Renal cortex interstitium (tissue), 11 donors: ENCODE results near the gene NAA15. TPM values are rescaled to one million over a fixed set of nuclear protein-coding genes. Genes with fewer than 3 reads are reported as not detected.
"Not testable (repeated sequence)": the region's sequence is repeated elsewhere in the genome, so short reads cannot be mapped to it uniquely, and the experiment has no call there.

Source experiments
- DNase-seq, 11 donors: peaks; one replicate each; pipeline ENCODE4 v3.0.0-alpha.2; 2013; ENCODE audit warnings: low read depth in 9 of 11, low spot score in 4 of 11; ENCODE audit errors: extremely low read depth in 1 of 11
- polyA plus RNA-seq, 3 donors: library from polyadenylated mRNA; unstranded; fragments of 120-200 nt; gene quantifications; one replicate each; pipeline ENCODE4 v1.2.1, GENCODE V29; 2013; ENCODE audit not compliant: insufficient read length in 3 of 3

Gene NAA15
- polyA plus RNA-seq, 3 donors: 32.9 to 37.9 (median 34.5) TPM

DNA sequence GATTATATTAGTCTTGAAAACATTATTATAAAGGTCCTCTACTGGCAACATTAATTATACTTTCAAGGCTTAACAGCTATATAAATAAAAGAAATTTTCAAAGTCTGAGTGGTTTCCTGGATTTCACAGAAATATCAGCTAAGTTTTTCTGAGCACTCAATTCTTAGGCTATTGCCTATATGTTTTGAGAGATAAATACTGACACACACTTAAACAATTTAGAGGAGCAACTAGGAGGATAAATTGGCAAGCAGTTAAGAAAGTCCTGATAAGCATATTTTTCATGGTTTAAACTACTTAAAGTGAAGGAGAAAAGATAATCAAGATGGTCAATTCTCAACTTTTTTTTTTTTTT is 18.6 kb upstream of the NAA15 start:
- DNase-seq: no peak

DNA sequence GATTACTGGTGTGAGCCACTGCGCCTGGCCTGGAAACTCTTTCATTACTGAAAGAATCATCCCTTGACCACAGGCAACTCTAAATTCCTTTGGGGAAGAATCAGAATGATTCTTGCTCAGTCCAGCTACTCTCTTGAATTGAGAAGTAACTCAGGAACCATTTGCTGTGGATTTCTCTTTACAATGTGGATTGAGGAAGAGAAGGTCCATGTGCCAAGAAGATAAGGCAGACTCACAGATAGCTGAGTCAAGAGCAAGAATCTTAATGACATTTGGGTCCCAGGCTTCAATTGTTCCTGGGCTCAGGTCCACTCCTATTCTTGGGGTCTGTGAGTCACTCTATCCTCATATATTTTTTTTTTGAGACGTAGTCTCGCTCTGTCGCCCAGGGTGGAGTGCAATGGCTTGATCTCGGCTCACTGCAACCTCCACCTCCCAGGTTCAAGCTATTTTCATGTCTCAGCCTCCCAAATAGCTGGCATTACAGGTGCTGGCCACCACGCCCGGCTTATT is 15.1 kb upstream of the NAA15 start:
- no peak for DNase-seq

DNA sequence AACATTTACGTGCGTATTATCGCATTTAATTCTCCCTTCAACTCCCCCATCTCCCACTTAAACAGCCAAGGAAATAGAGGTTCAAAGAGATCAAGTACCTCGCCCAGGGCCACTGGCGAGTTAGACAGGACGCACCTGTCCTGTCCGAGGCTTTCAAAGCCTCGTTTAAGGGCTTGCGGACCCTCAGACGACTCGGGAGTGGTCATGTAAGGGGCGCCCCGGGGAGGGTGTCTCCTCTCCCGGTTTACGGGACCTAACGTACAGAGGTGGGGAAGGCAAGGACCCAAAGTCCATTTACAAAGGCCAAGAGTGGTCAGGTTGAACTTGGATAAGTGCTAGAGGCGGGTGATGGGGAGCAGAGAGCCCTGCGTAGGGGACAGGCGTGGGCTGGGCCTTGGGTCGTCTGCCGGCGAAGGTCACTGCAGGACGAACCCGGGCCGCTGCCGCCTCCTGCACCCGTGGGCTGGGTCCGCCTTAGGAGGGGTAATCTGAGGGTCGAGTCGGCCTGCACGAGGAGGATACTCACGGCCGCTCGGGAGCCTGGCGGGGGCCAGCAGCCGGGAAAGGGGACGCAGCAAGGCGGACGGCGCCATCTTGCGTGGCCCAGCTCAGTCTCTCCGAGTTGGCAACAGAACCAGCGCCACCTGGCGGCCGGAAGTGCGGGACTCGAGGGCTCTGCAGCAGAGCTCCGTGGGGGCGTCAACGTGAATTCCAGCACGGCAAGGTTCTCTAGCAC is 5.9 kb upstream of the NAA15 start:
- peak; percentile 86 to 97 (median 94) for DNase-seq

DNA sequence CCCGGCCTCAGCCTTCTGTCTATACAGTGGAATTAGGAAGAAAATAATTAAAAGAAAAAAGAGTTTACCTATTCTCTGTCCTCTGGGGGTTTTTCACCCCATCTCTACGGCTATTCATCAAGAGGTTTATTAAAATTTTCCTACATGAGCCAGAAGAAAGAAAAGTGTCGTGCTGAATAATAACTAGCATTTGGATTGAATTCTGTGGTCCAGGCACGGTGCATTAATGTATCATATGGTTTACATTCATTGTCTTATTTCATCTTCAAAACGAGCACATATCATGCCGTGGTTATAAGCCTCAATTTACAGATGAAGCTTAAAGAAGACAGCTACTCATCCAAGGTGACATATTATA is 5.4 kb upstream of the NAA15 start:
- DNase-seq: no peak

DNA sequence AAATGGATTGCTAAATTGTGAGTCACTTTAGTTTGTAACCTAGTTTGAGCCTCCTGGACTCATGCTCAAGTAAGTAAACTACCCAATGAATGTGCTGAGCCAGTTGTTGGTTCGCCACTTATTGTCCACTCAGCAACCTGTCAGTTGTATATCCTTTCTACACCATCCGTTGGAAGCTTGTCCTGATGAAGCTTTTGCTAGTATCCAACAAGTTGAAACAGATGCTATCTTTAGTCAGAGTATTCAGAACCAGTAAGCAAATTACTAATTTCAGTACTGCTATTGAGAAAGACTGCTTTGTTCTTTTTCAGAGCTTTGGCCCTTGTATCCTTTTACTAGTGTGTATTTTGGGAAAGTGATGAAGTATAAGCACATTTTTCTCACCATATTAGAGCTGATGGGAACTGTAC is 4.3 kb upstream of the NAA15 start:
- no peak for DNase-seq

DNA sequence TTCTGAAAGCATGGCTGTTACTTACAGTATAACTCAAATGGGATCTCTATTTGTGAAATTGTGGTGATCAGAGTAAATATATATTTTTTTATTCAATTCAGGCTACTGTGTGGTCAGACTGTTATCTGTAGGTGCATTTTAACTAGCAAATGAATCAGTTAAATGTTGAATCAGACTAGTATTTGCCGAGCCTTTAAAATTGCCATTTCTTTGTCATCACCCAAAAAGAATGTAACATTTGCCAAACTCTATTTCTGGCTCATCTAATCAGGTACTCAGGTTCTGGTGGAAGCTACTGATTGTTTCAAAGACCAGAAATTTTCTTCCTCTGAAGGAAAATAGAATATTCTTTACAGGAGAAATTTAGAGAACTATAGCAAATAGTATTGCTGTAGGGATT is 1.8 kb upstream of the NAA15 start:
- DNase-seq: no peak

DNA sequence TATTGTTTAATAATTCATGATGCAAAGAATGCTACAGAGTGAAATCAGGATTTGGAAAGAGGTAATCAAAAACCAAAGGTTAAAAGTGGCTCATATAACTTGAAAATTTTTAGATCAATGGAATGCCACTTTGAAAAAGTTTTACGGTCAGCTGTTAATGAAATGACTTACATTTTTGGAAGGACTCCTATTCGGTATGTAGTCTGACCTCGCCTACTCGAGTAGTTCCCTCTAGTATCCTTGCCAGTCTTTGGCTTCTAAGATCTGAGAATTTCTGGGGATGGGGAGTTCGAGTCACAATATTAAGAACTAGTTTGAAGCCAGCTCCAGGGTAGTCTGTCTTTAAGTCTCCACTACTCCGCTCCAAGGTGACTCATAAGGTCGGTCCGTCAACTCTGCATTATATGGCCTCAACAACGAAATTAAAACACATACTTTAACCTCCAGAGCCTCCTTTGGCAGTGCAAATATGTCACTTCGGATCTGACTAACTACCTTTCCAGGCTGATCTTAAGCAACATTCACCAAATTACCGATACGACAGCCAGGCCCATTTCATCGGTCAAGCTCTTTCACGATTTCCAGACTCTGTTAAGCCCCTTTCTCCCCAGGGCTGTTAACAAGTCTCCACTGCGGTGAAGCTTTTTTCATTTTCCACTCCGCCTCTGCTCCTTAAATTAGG is 733 bp upstream of the NAA15 start:
- peak in 2 of 11 donors; percentile 18 to 22 for DNase-seq

DNA sequence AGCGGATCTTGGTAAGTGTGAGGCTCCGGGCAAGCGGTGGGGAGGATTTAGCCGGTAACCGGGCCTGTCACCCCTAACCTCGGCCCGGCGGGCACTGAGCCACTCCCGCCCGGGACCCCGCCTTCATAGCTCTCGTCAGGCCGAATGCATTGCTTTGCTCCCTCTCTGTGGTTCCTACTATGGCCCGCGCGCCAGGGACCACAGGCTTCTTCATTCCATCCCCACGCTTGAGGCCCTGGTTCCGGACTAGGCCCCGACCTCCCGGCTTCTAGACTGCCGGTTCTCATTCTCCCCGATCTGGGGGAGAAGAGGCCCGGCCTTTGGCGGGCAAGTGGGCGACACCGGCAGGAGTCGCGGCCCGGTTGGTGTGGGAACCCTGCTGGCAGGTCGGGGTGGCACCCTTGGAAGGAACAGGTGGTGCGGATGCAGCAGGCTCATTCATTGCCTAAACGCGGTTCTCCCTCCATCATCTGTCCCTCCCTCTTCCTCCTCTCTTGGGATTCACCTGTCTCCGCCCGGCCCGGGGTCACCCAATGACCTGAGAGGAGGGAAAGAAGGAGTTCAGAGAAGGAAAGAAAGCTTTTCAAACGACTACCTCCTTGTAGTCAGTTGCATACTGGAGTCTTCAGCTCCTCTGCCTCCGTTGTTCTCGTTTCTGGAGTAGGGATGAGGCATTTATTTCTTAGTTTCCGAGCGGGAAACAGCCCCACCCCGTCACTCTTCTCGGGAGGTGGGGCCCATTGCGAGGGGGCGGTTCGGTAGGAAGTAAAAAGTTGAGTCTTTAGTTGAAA is 711 bp downstream of the NAA15 start, which contains the start of gene NDUFC1:
TSS of gene NDUFC1 (minus strand) at position 657 of the 791 bp plus-strand sequence. CDS start 6,679 bp downstream, outside the sequence.
- peak in 5 of 11 donors; percentile 20 to 39 (median 32) for DNase-seq

DNA sequence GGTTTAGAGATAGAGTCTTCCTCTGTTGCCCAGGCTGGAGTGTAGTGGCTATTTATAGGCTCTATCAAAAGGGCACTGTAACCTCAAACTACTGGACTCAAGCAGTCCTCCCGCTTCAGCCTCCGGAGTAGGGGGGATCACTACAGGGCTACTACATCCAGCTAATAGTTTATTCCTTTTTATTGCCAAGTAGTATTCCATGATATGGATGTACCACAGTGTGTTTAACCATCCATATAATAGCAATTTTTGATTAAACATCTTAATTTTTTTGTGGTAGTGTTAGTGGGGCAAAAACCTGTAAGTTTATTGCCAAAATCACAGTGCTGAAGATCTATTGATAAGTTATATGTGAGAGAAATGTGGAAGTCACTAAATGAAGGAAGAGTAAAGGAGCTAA is 3.6 kb downstream of the NAA15 start:
- DNase-seq: no peak

DNA sequence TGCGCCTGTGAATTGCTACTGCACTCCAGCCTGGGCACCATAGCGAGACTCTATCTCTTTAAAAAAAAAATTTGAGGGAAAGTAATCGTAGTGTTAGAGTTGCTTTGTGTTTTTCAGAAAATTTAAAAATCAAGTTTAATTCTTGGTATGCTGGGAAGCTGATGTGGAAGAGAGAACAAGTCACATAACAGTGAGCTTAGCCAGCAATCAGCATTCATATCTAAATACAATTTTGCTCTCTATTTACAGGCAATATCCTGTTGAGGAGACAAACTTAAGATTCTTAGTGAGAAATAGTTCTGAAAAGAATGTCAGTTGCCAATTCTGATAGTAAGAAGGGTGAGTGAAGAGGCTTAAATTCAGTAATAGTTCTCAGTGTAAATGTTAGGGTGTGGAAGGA is 10.6 kb downstream of the NAA15 start:
- no peak for DNase-seq

DNA sequence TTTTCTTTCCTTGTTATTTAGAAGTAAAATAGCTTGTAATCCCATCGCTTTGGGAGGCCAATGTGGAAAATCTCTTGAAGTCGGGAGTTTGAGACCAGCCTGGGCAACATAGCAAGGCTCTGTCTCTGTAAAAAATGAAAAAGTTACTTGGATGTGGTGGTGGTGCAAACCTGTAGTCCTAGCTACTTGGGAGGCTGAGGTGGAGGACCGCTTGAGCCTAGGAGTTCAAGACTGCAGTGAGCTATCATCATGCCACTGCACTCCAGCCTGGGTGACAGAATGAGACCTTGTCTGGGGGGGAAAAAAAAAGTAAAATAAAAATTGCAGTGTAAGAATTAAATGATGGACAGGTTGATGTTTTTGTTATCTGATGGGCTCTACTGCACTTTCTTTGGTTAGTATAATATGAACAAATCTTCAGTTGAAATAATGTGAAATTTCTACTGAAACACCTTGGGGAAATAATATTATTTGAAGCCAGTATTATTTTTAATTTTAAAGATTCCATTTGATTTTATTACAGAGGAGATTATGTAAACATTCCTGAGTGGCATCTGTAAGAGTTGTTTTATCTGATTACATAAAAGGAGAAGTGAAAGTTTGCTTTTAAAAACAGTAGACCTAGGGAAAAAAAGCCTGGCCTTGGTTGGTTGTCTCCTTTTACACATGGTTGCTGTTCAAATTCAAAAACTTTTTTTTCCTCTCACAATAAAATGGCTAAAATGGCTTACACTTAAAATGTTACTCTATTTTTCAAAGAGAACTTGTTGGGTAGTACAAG is 11.4 kb downstream of the NAA15 start:
- no peak for DNase-seq

DNA sequence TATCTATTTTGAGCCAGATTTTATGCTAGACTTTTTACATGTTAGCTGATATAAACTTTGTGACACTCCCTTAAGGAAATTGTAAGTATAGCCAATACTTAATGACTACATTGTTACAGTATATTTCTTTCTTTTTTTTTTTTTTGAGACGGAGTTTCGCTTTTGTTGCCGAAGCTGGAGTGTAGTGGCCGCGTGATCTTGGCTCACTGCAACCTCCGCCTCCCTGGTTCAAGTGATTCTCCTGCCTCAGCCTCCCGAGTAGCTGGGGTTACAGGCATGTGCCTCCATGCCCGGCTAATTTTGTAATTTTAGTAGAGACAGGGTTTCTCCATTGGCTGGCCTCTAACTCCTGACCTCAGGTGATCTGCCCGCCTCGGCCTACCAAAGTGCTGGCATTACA is 12.1 kb downstream of the NAA15 start:
- not testable (repeated sequence) for DNase-seq

DNA sequence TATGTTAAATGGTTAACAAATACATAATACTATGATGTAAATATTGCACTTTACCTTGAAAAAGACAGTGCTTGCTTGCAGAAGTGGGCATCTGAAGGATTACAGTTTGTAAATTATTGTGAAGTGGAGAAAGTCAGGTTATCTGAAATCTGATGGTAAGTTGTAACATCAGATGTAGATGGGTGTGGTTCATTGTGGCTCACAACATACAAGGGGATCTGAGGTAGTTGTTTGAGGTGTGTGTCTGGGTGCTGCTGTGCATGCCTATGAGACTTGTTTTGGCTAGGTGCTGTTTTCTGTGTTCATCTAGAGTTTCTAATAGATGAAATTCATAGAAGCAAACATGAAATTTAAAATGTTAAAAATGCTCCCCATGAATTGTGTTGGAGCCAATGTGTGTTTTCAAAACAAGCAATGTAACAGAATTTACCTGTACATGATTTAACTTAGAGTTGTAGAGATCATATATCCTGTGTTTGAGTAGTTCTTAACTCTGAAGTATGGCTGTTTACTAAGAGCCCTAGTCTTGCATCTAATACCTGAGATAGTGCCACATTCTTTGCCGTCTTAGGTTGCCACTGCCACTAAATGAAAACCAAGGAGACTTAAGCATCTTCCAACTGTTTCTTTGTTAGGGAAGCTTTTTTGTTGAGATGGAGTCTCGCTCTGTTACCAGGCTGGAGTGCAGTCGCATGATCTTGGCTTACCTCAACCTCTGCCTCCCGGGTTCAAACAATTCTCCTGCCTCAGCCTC is 12.9 kb downstream of the NAA15 start:
- no peak for DNase-seq

DNA sequence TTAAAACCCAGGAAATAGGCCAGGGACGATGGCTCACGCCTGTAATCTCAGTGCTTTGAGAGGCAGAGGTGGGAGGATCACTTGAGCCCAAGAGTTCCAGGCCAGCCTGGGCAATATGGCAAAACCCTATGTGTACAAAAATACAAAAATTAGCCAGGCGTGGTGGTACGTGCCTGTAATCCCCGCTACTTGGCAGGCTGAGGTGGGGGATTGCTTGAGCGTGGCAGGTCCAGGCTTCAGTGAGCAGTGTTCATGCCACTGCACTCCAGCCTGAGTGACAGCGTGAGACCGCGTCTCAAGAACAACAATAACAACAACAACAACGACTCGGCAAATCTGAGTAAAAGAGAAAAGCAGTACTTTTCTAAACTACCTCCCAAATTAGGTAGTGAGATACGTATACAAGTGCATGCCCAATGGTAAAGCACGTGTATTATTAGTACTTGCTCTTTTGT is 13.9 kb downstream of the NAA15 start:
- DNase-seq: no peak

DNA sequence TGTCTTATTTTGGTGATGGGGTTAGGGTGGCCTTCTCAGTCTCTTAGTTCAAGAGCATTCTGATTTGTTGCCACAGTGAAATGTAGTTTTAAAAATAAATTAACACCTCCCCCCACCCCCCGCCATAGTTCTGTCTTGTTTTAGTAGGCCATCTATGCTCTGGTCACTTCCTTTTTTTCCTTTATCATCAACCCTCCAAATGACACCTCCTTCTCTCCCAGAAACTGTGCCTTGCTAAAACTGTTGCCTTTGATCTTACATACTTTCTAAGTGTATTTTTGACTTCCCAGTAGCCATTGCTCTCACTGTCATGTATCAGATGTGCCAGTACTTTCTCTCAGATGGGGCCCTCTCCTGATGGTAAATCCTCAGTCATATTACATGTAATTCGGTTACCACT is 15.4 kb downstream of the NAA15 start:
- no peak for DNase-seq

DNA sequence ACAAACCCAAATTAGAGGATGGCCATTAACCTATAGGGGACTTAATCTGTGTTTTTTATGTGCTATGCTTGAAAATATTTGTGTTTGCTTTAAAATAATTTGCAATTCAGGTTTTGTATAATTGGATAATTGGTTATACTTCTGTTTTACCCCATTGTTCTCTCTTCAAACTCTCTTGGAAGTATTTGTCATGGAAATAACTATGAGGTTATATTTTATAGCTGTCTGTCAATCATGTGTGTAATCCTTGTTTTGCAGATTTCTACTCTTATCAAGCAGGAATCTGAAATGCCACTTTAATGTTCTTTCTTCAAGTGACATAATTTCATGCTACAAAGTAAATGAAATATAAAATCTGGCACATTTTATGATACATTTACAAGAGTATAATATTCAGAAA is 16.3 kb downstream of the NAA15 start:
- no peak for DNase-seq

DNA sequence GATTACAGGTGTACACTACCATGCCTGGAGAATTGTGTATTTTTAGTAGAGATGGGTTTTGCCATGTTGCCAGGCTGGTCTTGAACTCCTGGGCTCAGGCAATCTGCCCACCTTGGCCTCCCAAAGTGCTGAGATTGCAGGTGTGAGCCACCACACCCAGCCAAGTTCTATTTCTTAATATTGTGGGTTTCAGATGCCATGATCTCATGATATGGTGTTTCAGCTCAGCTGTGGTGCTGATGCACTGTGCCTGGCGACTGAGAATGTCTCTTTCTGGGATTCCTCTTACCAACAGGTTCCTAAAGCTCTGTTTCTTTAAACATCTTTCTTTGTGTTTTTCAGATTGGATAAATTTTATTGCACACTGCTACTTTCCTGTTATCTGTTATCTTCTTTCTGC is 18.3 kb downstream of the NAA15 start:
- no peak for DNase-seq

DNA sequence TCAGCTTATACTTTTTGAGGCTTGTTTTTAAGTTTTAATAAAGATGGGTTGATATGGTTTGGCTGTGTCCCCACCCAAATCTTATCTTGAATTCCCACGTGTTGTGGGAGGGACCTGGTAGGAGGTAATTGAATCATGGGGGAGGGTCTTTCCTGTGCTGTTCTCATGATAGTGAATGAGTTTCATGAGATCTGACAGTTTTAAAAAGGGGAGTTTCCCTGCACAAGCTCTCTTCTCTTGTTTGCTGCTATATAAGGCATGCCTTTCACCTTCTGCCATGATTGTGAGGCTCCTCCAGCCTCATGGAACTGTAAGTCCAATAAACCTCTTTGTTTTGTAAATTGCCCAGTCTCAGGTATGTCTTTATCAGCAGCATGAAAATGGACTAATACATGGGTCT is 20.8 kb downstream of the NAA15 start:
- DNase-seq: not testable (repeated sequence)
